Vagina (tissue), 2 donors: ENCODE measurements around the gene PLIN5. TPM values are rescaled to one million over a fixed set of nuclear protein-coding genes. Genes with fewer than 3 reads are reported as not detected.
"Not testable (repeated sequence)": the region's sequence is repeated elsewhere in the genome, so short reads cannot be mapped to it uniquely, and the experiment has no call there.

Experiments used
- DNase-seq, 2 donors: peaks; one replicate each; pipeline ENCODE4 v3.0.0-alpha.2; 2017; ENCODE audit errors: extremely low spot score in 2 of 2
- H3K27ac ChIP-seq: fragments of 200-600 bp; sonication (generic); one replicate; pipeline ENCODE4 v1.5.1; 2019
- H3K27me3 ChIP-seq: fragments of 200-600 bp; sonication (generic); one replicate; pipeline ENCODE4 v1.5.1; 2019
- H3K36me3 ChIP-seq, 2 donors: fragments of 200-600 bp; sonication (generic); one replicate each; pipeline ENCODE4 v1.5.1; 2017 to 2019
- H3K4me1 ChIP-seq: fragments of 200-600 bp; sonication (generic); one replicate; pipeline ENCODE4 v1.5.1; 2019
- H3K4me3 ChIP-seq, 2 donors: fragments of 200-600 bp; sonication (generic); 1 replicate in 1 of 2; 2 replicates in 1 of 2; pipeline ENCODE4 v1.5.1; 2016 to 2019
- H3K9me3 ChIP-seq: fragments of 200-600 bp; sonication (generic); one replicate; pipeline ENCODE4 v1.5.1; 2019
- CTCF ChIP-seq, 3 experiments: fragments of 450-650 bp in 2 of 3; fragments of 200-600 bp in 1 of 3; sonication (generic) in 1 of 3; IDR thresholded peaks; one replicate each; pipeline ENCODE4 v1.5.1; 2017 to 2019; ENCODE audit warnings: antibody characterized with exemption in 3 of 3, mild to moderate bottlenecking in 2 of 3, moderate library complexity in 2 of 3
- POLR2A ChIP-seq, 2 donors: fragments of 450-650 bp; IDR thresholded peaks; one replicate each; pipeline ENCODE4 v1.6.1; 2017; ENCODE audit warnings: antibody characterized with exemption in 2 of 2, mild to moderate bottlenecking in 2 of 2, moderate library complexity in 2 of 2
- POLR2AphosphoS5 ChIP-seq, 2 donors: sonication (generic); formaldehyde crosslinking; IDR thresholded peaks; one replicate each; pipeline ENCODE4 v1.9.0; 2017; ENCODE audit warnings: antibody characterized with exemption in 2 of 2, mild to moderate bottlenecking in 2 of 2, low read depth in 1 of 2; ENCODE audit not compliant: insufficient read depth in 1 of 2
- intact Hi-C: fragments of 100-400 bp; cut with DNase I; formaldehyde crosslinking; loops from one replicate; pipeline ENCODE4 v1.15.1; 2023
- total RNA-seq: library from RNA; depleted of rRNA; stranded (reverse); fragments of >200 nt; gene quantifications from one replicate; pipeline ENCODE4 v1.2.3, GENCODE V29; 2016

The PLIN5 gene
- total RNA-seq, 1 donor from 2014 or later = 8.8 TPM

- H3K27ac ChIP-seq = no peak overlapping the region
- intact Hi-C loops = no loop called here
- no peaks in the 10 kb centered on the region for H3K36me3 ChIP-seq
- no peaks in the 10 kb centered on the region for H3K9me3 ChIP-seq
- no peak overlapping the region for H3K4me3 ChIP-seq
- H3K4me1 ChIP-seq = peaks cover 19% of the 10 kb centered on the region
- DNase-seq = no peak
- H3K27me3 ChIP-seq = no peaks in the 10 kb centered on the region
- no peak for TF ChIP-seq POLR2AphosphoS5 (IDR thresholded peaks at IDR 0.05; ENCODE audit: insufficient read depth in 1 of 2, low read depth in 1 of 2)
- TF ChIP-seq POLR2A (IDR thresholded peaks at IDR 0.05) = no peak
- TF ChIP-seq CTCF (IDR thresholded peaks at IDR 0.05) = no peak
Observed at GRCh38 chr19:4570916-4571304, 35.9 kb upstream of the PLIN5 start.

DNA sequence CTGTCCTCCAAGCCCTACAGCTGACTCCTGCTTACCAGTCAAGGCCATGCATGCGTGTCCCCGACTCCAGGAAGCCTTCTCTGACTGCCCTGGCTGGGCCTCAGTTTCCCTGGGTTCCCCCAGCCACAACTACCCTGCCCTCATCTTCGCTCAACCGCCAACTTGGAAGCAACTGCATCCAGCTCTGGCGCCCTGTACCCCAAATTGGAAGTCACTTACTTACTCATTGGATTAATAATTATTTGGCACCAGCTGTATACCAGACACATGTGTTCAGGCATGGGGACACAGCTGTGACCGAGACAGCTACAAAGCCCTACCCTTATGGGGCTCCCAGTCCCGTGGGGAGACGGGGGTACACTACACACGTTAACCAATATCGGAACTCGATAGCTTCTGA lies 35.4 kb upstream of the PLIN5 start:
- H3K27ac ChIP-seq = no peak overlapping the region
- H3K4me1 ChIP-seq = peaks cover 14% of the 10 kb centered on the region
- DNase-seq = no peak
- no peak overlapping the region for H3K4me3 ChIP-seq
- H3K27me3 ChIP-seq = no peaks in the 10 kb centered on the region
- no peaks in the 10 kb centered on the region for H3K36me3 ChIP-seq
- TF ChIP-seq CTCF (IDR thresholded peaks at IDR 0.05) (no peak), POLR2A (IDR thresholded peaks at IDR 0.05) (no peak), POLR2AphosphoS5 (IDR thresholded peaks at IDR 0.05; ENCODE audit: insufficient read depth in 1 of 2, low read depth in 1 of 2) (no peak)
- H3K9me3 ChIP-seq = no peaks in the 10 kb centered on the region
- intact Hi-C loops = no loop called here

GRCh38 chr19:4568886-4569285 lies 33.9 kb upstream of the PLIN5 start:
- Histone ChIP-seq H3K9me3 (no peaks in the 10 kb centered on the region), H3K36me3 (no peaks in the 10 kb centered on the region), H3K27ac (no peak overlapping the region), H3K27me3 (no peaks in the 10 kb centered on the region), H3K4me3 (no peak overlapping the region), H3K4me1 (no peaks in the 10 kb centered on the region)
- intact Hi-C loops = no loop called here
- no peak for DNase-seq
- TF ChIP-seq POLR2AphosphoS5 (IDR thresholded peaks at IDR 0.05; ENCODE audit: insufficient read depth in 1 of 2, low read depth in 1 of 2) (no peak), POLR2A (IDR thresholded peaks at IDR 0.05) (no peak), CTCF (IDR thresholded peaks at IDR 0.05) (no peak)

- Histone ChIP-seq H3K36me3 (no peaks in the 10 kb centered on the region), H3K27ac (no peak overlapping the region), H3K27me3 (no peaks in the 10 kb centered on the region), H3K4me3 (no peak overlapping the region), H3K9me3 (no peaks in the 10 kb centered on the region), H3K4me1 (no peaks in the 10 kb centered on the region)
- TF ChIP-seq POLR2A (IDR thresholded peaks at IDR 0.05) (no peak), CTCF (IDR thresholded peaks at IDR 0.05) (peak in 1 of 3 experiments; percentile 43), POLR2AphosphoS5 (IDR thresholded peaks at IDR 0.05; ENCODE audit: insufficient read depth in 1 of 2, low read depth in 1 of 2) (no peak)
- intact Hi-C loops = no loop called here
- no peak for DNase-seq
Observed at GRCh38 chr19:4567584-4568071, 32.6 kb upstream of the PLIN5 start.

- no peaks in the 10 kb centered on the region for H3K9me3 ChIP-seq
- DNase-seq = no peak
- no peaks in the 10 kb centered on the region for H3K36me3 ChIP-seq
- intact Hi-C loops = no loop called here
- H3K4me3 ChIP-seq = no peak overlapping the region
- TF ChIP-seq POLR2A (IDR thresholded peaks at IDR 0.05) (no peak), CTCF (IDR thresholded peaks at IDR 0.05) (no peak), POLR2AphosphoS5 (IDR thresholded peaks at IDR 0.05; ENCODE audit: insufficient read depth in 1 of 2, low read depth in 1 of 2) (no peak)
- no peak overlapping the region for H3K27ac ChIP-seq
- no peaks in the 10 kb centered on the region for H3K4me1 ChIP-seq
- no peaks in the 10 kb centered on the region for H3K27me3 ChIP-seq
Observed at GRCh38 chr19:4566402-4567051, 31.5 kb upstream of the PLIN5 start.

GRCh38 chr19:4563562-4563961 lies 28.5 kb upstream of the PLIN5 start:
- H3K27me3 ChIP-seq, intact Hi-C loops, H3K9me3 ChIP-seq, H3K4me3 ChIP-seq, H3K36me3 ChIP-seq, H3K27ac ChIP-seq, H3K4me1 ChIP-seq, DNase-seq: not testable (repeated sequence)

DNA sequence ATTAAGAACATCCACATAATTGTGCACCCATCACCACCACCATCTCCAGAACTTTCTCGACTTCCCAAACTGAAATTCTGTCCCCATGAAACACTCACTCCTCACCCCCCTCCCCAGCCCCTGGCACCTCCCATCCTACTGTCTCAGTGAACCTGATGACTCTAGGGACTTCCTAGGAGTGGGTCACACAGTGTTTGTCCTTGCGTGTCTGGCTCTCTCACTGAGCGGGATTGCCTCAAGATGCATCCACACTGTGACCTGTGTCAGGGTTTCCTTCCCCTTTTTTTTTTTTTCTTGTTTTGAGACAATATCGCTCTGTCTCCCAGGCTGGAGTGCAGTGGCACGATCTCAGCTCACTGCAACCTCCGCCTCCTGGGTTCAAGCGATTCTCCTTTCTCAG lies 27.1 kb upstream of the PLIN5 start:
- H3K4me1 ChIP-seq, H3K36me3 ChIP-seq, H3K4me3 ChIP-seq, intact Hi-C loops, DNase-seq, H3K27ac ChIP-seq, H3K27me3 ChIP-seq, H3K9me3 ChIP-seq: not testable (repeated sequence)
